Left colon (tissue), 2 donors: ENCODE data around the gene FBXO21. TPM values are rescaled to one million over a fixed set of nuclear protein-coding genes. Genes with fewer than 3 reads are reported as not detected.
A peak's percentile ranks its signal among the peaks of the same experiment; 100 is the strongest.
"Not testable (repeated sequence)": the region's sequence is repeated elsewhere in the genome, so short reads cannot be mapped to it uniquely, and the experiment has no call there.

Experiments used
- ATAC-seq: fragments of 200-7000 bp; cut with Tn5 transposase; one replicate; pipeline ENCODE4 v1.9.1; 2020; ENCODE audit warnings: mild to moderate bottlenecking, moderate library complexity
- DNase-seq, 2 donors: peaks; one replicate each; pipeline ENCODE4 v3.0.0-alpha.2; 2020
- intact Hi-C, 2 donors: fragments of 100-400 bp; cut with DNase I in 1 of 2; cut with micrococcal nuclease in 1 of 2; formaldehyde crosslinking; loops; one replicate each; pipeline versions ENCODE4 v1.11.2 to v1.14.0; 2022; cut with DNase I, micrococcal nuclease
- total RNA-seq, 2 donors: library from RNA; stranded (reverse); fragmentation: NEBNext Ultra II Directional; extraction: Animal tissue kit (Norgen Biotek cat#: 25700); gene quantifications; one replicate each; pipeline ENCODE4 v1.2.1, GENCODE V29; 2021
- donor health status: DM: no; HTN: no; CAD: no.
- donor health status: DM: yes; HTN: yes; CAD: no.

The FBXO21 gene
- total RNA-seq, 2 donors from 2014 or later, result 28.1 to 30.2 TPM

DNA sequence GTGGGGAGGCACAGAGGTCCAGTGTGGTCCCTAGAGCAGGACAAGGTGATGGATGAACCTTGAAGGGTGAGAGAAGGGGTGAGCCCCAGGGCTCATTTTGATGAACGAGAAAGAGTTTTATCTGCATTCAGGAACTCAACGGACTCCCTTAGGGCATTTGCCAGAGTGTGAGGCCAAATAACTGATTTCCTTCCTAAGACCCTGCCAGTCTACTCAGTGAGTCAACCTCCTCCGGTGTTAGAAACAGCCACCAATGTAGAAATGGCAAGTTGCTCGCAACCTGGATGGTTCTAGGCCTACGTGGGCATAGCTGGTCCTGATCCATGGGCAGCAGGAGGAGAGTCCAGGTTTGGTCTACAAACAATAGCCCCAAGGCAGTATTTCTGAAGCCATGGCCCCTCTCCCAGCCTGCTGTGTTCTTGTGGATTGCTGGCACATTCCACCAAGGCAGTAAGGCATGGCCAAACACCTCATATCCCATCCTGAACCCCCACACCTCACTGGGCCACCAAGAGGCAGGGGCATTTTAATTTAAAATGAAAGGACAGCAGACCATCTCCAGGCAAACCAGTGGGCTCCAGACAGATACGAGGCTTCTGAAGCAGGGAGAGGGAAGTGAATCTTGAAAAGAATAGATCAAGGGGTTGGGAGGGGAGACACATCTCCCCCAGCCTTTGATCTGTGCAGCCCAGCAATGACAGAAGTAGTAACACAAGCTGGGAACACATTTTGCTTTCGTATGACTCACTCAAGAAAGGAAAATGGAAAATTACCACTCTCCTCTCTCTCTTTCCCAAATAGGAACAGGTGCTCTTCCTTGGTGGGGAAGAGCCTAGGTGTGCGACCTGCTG lies 65.6 kb downstream of the FBXO21 start:
- ATAC-seq, result no peak
- intact Hi-C loops, result loop anchor here in 1 of 2 donors (5.0 kb wide), 1 partner anchor 97 kb away; no protein-coding TSS in a partner anchor
- DNase-seq, result no peak

DNA sequence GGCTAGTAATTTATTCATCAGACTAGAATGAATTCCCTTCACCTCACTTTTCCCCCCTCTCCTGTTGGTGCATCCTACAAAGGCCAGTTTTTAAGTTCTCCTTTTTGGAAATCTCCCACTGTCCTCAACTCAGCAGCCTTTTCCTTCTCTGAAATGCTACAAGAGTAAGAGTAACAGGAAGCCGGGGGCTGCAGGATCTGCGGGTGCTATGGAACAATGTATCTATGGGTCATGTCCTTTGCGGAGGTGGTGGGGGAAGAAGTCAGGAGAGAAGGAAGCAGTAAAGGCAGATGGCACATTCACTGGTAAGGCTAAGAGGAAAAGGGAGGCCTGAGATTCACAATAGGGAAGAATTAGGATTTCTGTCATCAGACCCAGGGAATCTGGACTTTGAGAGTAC lies 68.8 kb downstream of the FBXO21 start:
- DNase-seq, result no peak
- no peak for ATAC-seq
- intact Hi-C loops, result loop anchor here in 1 of 2 donors (5.0 kb wide), 1 partner anchor 94 kb away; no protein-coding TSS in a partner anchor

DNA sequence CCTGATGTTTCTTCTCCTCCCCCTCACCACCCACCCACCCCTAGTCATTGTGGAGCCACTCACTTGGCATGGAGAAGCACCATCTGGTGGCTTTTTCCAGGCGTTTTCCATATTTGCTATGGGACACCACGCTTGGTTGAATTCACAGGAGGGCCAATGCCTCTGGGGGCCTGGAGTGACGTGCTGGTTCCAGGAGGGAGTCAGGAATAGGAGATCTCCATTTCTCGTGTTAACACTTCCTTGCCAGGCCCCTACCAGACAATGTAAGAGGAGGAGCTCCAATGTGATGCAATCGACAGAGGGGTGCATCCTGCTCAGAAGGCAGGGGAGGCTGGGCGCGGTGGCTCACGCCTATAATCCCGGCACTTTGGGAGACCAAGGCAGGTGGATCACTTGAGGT lies 69.5 kb downstream of the FBXO21 start:
- DNase-seq, result no peak
- no peak for ATAC-seq
- intact Hi-C loops, result loop anchor here in 1 of 2 donors (5.0 kb wide), 1 partner anchor 93 kb away; no protein-coding TSS in a partner anchor

DNA sequence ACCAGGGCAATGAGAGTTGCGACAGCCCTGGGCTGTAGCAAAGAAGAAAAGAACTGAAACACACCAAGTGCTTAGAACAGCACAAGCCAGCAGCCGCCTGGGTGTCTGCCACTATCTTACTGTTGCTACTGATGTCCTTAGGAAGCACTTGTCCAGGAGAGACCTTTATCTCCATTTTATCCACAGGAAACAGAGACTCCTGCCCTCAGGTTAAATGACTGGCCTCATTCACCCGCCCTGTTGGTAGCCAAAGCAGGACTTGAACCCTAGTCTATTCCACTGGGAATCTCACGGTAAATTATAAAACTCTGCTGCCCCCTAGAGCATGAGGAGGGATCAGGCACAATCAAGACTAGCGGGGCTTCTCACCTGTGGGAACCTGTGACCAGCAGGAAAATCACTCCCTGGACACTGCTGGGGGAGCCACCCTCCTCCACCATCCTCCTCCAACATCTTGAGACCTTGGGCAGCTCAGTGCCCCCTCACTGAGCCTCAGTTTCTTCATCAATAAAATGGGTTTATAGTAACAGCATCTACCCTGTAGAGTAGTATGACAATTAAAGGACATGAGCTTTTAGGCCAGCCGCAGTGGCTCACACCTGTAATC lies 70.6 kb downstream of the FBXO21 start:
- intact Hi-C loops, result loop anchor here (5.0 kb wide), 1 partner anchor 92 kb away; no protein-coding TSS in a partner anchor
- DNase-seq (no peak), ATAC-seq (peak; percentile 75)

DNA sequence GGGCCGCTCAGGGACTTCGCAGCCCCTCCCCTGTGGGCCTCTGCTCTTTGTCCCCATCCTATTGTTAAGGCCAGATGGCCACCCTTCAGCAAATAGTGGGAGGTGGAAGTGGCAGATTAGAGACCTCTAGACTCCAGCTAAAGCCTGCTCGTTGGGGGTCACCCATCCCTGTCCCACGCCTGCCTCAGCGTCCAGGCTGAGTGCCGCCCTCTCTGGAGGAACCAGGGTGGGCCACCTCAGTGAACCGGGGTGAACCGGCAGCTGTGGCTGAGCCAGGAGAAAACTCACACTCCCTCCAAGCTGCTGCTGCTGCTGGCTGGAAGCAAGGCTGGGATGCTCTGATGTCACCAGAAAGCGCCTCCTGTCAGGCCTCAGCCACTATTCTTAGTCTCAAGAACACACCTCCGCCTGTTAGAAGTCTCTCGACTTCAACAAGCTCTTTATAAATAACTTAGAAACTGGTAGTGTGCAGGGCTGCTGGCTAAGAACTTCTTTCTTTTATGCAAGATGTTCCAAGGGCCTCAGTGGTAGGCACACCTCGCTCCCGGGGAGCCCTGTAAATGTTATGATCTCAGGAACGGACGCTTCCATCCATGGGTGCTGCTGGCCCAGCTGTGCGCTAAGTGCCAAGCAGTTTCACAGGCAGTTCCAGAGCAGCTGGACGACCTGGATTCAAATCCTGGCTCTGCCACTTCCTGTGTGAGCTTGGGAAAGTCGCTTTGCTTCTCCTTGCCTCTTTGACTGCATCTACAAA lies 71.3 kb downstream of the FBXO21 start:
- DNase-seq (no peak), ATAC-seq (no peak)
- intact Hi-C loops, result loop anchor here in 1 of 2 donors (5.0 kb wide), 1 partner anchor 92 kb away; no protein-coding TSS in a partner anchor

GRCh38 chr12:117114784-117115183 lies 75.5 kb downstream of the FBXO21 start:
- DNase-seq, result no peak
- peak; percentile 31 for ATAC-seq
- intact Hi-C loops, result loop anchor here in 1 of 2 donors (5.0 kb wide), 1 partner anchor 87 kb away; no protein-coding TSS in a partner anchor

GRCh38 chr12:117113231-117113630 lies 77.0 kb downstream of the FBXO21 start:
- ATAC-seq (no peak), DNase-seq (no peak)
- intact Hi-C loops, result no loop called here

DNA sequence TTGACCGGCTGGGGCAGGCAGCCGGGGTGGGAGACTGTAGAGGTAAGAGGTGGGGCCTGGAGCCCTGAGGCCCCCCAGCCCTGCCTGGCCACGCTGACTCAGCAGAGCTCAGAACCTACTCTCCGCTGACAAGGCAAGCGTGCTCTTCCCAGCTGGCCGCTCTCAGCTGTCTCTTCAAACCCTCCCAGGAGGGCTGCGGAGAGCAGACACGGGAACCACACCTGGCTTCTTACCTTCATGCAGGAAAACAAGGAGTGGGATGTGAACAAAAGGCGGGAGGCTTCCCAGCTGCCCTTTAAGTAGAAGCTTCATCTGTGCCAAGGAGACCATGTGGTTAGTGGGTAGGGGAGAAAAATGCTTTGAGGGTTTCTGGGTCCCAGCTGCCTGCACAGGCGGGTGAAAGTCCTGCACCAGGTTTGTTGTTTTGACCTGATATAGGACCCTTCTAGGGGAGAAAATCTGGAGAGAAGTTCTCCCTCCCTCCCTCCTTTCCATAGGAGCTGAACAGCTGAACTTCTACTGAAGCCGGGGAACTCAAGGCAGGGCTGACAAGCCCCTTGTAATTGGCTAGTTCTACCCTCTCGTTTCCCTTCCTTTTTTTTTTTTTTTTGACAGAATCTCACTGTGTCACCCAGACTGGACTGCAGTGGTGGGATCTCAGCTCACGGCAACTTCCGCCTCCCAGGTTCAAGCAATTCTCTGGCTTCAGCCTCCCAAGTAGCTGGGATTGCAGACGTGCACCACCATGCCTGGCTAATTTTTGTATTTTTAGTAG lies 78.3 kb downstream of the FBXO21 start:
- intact Hi-C loops, result no loop called here
- DNase-seq (no peak), ATAC-seq (no peak)

DNA sequence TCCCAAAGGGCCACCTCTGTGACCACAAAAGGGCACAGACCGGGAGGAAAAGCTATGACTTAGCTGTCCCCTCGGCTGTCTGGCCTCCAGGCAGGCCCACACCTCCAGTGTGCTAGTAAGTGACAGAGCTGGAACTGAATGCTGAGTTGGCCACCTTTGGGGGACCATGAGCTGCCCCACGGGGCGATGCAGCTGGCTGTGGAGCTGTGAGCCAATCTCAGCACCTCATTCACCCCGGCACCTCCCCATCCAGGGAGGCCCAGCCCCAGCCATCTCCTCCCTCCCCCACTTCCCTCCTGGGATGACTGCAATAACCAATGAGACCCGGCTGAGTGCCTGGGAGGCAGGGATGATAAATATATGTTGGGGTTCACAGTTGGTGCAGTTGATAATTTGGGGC lies 78.9 kb downstream of the FBXO21 start:
- DNase-seq, result no peak
- no peak for ATAC-seq
- intact Hi-C loops, result no loop called here

GRCh38 chr12:117109943-117110635 lies 80.2 kb downstream of the FBXO21 start:
- ATAC-seq, result no peak
- intact Hi-C loops, result no loop called here
- DNase-seq, result no peak

DNA sequence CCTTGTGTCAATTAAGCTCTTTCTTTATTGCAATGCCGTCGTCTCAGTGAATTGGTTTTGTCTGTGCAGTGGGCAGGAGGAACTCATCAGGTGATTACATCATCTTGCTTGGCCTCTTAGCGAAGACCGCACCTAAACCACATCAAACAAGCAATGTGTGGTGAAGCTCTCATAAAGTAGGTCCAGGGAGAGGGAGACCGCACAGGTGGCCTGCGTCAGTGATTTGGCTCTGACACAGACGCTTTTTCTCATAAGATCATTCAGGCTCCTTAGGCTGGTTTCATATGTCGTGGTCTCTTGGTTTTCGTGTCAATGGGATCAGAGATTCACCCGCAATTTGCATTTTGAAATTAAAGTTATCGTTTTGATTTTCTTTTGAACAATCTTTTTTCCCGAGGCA lies 84.4 kb downstream of the FBXO21 start:
- DNase-seq (peak; percentile 36 to 38), ATAC-seq (peak; percentile 99)
- intact Hi-C loops, result no loop called here

DNA sequence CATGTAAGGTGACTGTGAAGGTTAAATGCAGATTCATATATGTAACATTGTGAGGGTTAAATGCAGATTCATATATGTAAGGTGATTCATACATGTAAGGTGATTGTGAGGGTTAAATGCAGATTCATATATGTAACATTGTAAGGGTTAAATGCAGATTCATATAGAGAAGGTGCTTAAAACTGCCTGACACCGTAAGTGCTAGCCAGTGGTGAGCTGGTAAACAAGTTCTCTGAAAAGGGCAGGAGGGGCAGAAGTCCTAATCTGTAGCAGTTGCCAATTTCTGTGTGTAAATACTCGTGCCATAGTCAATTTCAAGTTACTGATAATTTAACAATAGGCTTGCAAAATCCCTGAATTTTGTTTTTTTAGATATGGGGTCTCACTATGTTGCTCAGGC lies 86.3 kb downstream of the FBXO21 start:
- DNase-seq, intact Hi-C loops, ATAC-seq: not testable (repeated sequence)

DNA sequence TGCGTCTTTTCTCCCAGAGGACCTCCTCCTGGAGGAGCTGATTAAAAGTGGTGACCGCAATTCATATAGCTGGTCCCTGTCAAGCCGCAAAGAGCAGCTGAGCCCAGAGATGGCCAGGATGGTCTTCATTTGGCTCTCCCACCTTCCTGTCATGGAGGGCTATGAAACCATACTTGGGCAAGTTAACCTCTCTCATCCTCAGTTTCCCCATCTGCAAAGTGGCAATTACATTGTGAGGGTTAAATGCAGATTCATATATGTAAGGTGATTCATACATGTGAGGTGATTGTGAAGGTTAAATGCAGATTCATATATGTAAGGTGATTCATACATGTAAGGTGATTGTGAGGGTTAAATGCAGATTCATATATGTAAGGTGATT lies 87.5 kb downstream of the FBXO21 start:
- intact Hi-C loops, result no loop called here
- ATAC-seq, result no peak
- DNase-seq, result no peak

DNA sequence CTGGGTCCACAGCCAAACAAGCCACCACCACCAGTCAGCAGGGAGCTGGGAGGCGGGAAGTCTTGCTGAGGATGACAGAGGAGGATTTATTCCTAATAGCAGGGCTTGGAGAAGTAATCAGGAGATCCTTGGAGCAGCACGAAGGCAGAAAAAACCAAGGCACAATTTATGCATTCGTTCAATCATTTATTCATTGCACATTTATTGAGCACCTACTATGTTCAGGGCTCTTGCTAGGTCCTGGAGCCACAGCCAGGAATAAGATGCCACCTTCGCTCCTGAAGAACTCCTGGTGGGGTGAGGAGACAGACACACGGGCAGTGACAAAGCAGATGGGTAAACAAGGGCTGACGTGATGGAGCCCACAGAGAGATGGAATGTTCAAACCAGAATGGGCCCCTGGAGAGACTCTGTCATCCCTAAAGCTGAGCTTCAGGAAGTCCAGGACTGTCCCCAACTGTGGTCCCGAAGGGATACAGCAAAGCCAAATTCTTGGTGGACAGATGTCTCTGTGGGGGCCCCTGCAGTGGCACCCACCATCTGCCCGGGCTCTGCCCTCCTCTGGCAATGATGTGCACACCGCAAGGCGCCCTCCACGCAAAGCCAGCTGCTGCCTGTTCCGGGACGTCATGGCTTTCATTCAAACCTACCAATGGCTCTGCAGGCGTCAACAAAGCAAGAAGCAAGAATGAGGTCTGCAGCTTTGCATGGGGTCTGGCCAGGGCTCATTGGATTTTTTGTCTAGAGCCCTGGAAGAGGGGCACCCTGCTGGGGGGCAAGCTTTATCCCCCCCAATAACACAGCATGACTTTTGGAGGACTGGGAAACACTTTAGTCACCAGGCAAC lies 88.1 kb downstream of the FBXO21 start:
- ATAC-seq (no peak), DNase-seq (no peak)
- intact Hi-C loops, result no loop called here

GRCh38 chr12:117100851-117101673 lies 89.2 kb downstream of the FBXO21 start:
- ATAC-seq (no peak), DNase-seq (no peak)
- intact Hi-C loops, result no loop called here

DNA sequence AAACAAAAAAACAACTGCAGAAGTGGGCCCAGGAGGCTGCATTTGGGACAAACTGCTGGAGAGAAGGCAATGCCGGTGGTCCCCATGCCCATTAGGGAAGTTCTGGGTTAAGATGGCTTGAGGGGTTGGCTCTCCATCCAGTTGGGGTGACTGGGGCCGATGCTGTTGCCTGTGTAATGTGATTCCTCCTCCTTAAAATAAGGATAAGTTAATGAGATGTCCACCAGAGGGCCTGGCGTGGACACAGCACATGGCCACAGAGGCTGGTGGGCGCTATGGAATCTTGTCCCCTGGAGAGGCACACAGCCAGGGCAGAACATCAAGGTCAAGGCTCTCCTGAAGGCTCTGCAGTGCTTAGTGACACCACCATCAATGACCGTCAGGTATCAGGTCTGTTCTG lies 90.0 kb downstream of the FBXO21 start:
- intact Hi-C loops, result no loop called here
- ATAC-seq (no peak), DNase-seq (no peak)
